Thymus (tissue), 11 donors: Measurements from ENCODE around the gene ANKZF1. TPM values are rescaled to one million over a fixed set of nuclear protein-coding genes. Genes with fewer than 3 reads are reported as not detected.
"Not testable (repeated sequence)": the region's sequence is repeated elsewhere in the genome, so short reads cannot be mapped to it uniquely, and the experiment has no call there.

Experiments used
- DNase-seq, 9 donors: peaks; one replicate each; pipeline ENCODE4 v3.0.0-alpha.2; 2013; ENCODE audit warnings: low spot score in 9 of 9, low read depth in 6 of 9, missing footprints in 1 of 9
- H3K27ac ChIP-seq, 2 donors: one replicate each; pipeline ENCODE4 v1.5.1; 2013; ENCODE audit warnings: control low read depth in 1 of 2, low read depth in 1 of 2, low read length in 1 of 2, mild to moderate bottlenecking in 1 of 2, moderate library complexity in 1 of 2
- H3K27me3 ChIP-seq, 2 donors: one replicate each; pipeline ENCODE4 v1.5.1; 2013; ENCODE audit warnings: low read length in 1 of 2; ENCODE audit not compliant: control insufficient read depth in 2 of 2, insufficient read depth in 1 of 2
- H3K36me3 ChIP-seq, 2 donors: one replicate each; pipeline ENCODE4 v1.5.1; 2013; ENCODE audit warnings: low read length in 1 of 2, mild to moderate bottlenecking in 1 of 2, moderate library complexity in 1 of 2; ENCODE audit not compliant: control insufficient read depth in 2 of 2, insufficient read depth in 2 of 2
- H3K4me1 ChIP-seq, 2 donors: one replicate each; pipeline ENCODE4 v1.5.1; 2013; ENCODE audit warnings: low read length in 2 of 2; ENCODE audit not compliant: control insufficient read depth in 2 of 2, insufficient read depth in 2 of 2
- H3K4me3 ChIP-seq, 2 donors: one replicate each; pipeline ENCODE4 v1.5.1; 2013; ENCODE audit warnings: low read length in 2 of 2, control low read depth in 1 of 2, mild to moderate bottlenecking in 1 of 2
- H3K9me3 ChIP-seq, 2 donors: one replicate each; pipeline ENCODE4 v1.5.1; 2013; ENCODE audit warnings: low read length in 1 of 2, mild to moderate bottlenecking in 1 of 2; ENCODE audit not compliant: control insufficient read depth in 2 of 2, insufficient read depth in 1 of 2
- WGBS: extraction: QIAGEN DNeasy Blood & Tissue Kit; methylation state at CpG from one replicate; pipeline ENCODE4 v1.1.7; 2013; 5-methylcytosine and 5-hydroxymethylcytosine counted together
- polyA plus RNA-seq: library from polyadenylated mRNA; stranded (reverse); fragments of 200-250 nt; gene quantifications from one replicate; pipeline ENCODE4 v1.2.3, GENCODE V29; 2013
- total RNA-seq: library from RNA; stranded (reverse); fragments of 120-200 nt; gene quantifications from one replicate; pipeline ENCODE4 v1.2.4, GENCODE V29; 2013
- donor health status: healthy.

Gene ANKZF1
- total and polyA plus RNA-seq, 2 donors = 44.4 to 91.6 TPM

DNA sequence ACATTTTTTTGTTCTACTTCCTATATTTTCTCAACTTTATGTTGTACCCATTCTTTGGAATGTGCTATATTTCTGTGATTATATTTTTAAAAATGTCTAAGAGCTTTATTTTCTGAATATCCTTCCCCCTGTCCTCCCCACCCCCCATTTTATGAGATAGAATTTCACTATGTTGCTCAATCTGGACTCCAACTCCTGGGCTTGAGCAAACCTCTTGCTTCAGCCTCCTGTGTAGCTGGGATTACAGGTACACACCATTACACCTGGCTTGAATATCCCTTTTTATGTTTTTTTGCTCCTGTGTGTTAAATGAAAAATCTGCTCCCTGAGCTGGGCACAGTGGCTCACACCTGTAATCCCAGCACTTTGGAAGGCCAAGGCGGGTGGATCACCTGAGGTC lies 32.2 kb upstream of the ANKZF1 start:
- no peaks in the 10 kb centered on the region for H3K9me3 ChIP-seq
- H3K4me1 ChIP-seq = no peaks in the 10 kb centered on the region
- no peaks in the 10 kb centered on the region for H3K36me3 ChIP-seq
- no peaks in the 10 kb centered on the region for H3K27me3 ChIP-seq
- no peak overlapping the region for H3K4me3 ChIP-seq
- H3K27ac ChIP-seq = no peak overlapping the region
- no peak for DNase-seq
- 97% methylated on average over 1 of the region's 1 CpG for WGBS

DNA sequence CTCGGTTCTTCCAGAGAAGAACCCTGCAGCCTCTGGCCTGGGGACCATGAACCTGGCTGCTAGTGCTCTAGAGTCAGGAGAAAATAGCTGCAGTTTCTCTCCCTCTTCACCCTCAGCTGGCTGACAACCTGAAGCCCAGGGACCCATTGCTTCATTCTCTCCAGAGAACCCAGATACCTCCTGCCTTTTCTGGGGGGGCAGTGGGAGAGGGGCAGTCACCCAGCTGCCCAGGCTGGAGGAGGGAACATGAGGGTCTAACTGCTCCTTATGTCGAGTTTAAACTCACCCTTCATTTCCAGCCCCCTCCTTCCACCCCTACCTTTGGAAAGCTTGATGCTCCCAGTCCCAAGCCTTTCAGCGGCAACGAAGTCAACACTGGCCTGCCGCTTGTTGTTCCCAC lies 30.6 kb upstream of the ANKZF1 start:
- no peaks in the 10 kb centered on the region for H3K4me1 ChIP-seq
- no peaks in the 10 kb centered on the region for H3K36me3 ChIP-seq
- H3K4me3 ChIP-seq = no peak overlapping the region
- no peak for DNase-seq
- no peaks in the 10 kb centered on the region for H3K9me3 ChIP-seq
- 92% methylated on average over 5 of the region's 5 CpGs for WGBS
- H3K27me3 ChIP-seq = no peaks in the 10 kb centered on the region
- no peak overlapping the region for H3K27ac ChIP-seq

DNA sequence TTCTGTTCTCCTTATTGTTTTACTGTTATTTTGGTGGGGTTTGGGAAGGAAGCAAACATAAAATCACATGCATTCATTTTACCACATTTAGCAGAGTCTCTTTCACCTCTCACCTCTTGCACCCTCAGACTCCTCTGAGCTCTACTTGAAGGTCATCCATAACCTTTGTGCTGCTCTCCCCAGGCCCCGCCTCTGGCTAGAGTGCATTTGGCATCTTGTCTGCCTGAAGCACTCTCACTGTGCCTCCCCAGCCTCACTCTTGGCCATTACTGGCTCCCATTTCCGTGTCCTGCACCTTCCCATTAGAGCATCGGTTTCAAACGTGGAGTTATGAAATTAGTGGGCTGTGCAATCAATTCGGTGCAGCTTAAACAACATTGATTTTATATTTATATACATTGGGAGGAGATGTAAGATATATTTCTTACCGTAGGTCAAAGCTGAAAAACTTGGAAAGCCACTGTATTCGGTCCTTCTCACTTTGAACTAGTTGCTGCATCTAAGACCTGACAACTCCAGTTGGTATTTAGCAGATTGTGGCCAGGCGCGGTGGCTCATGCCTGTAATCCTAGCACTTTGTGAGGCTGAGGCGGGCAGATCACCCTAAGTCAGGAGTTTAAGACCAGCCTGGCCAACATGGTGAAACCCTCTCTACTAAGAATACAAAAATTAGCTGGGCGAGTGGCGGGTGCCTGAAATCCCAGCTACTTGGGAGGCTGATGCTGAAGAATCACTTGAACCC lies 30.0 kb upstream of the ANKZF1 start:
- H3K4me1 ChIP-seq = no peaks in the 10 kb centered on the region
- no peak overlapping the region for H3K27ac ChIP-seq
- no peak for DNase-seq
- H3K9me3 ChIP-seq = peaks cover 0 to 3% of the 10 kb centered on the region in 2 donors
- WGBS = 97% methylated on average over 12 of the region's 12 CpGs
- H3K27me3 ChIP-seq = no peaks in the 10 kb centered on the region
- no peaks in the 10 kb centered on the region for H3K36me3 ChIP-seq
- H3K4me3 ChIP-seq = no peak overlapping the region

DNA sequence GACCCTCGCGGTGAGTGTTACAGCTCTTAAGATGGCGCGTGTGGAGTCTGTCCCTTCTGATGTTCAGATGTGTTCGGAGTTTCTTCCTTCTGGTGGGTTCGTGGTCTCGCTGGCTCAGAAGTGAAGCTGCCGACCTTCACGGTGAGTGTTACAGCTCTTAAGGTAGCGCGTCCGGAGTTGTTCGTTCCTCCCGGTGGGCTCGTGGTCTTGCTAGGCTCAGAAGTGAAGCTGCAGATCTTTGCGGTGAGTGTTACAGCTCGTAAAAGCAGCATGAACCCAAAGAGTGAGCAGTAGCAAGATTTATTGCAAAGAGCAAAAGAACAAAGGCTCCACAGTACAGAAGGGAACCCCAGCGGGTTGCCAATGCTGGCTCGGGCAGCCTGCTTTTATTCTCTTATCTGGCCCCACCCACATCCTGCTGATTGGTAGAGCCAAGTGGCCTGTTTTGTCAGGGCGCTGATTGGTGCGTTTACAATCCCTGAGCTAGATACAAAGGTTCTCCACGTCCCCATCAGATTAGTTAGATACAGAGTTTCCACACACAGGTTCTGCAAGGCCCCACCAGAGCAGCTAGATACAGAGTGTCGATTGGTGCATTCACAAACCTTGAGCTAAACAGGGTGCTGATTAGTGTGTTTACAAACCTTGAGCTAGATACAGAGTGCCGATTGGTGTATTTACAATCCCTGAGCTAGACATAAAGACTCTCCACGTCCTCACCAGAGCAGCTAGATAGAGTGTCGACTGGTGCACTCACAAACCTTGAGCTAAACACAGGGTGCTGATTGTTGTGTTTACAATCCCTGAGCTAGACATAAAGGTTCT lies 28.9 kb upstream of the ANKZF1 start:
- not testable (repeated sequence) for H3K36me3 ChIP-seq, H3K9me3 ChIP-seq, H3K4me1 ChIP-seq, H3K4me3 ChIP-seq, H3K27me3 ChIP-seq
- 61% methylated on average over 25 of the region's 26 CpGs for whole genome bisulfite sequencing
- H3K27ac ChIP-seq = peak overlapping the region; percentile 20 to 26
- peak in 2 of 9 donors; percentile 18 to 35 for DNase-seq

DNA sequence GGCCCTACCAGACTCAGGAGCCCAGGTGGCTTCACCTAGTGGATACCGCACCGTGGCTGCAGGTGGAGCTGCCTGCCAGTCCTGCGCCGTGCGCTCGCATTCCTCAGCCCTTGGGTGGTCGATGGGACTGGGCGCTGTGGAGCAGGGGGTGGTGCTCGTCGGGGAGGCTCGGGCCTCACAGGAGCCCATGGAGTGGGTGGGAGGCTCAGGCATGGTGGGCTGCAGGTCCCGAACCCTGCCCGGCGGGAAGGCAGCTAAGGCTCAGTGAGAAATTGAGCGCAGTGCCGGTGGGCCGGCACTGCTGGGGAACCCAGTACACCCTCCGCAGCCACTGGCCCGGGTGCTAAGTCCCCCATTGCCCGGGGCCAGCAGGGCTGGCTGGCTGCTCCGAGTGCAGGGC lies 28.3 kb upstream of the ANKZF1 start:
- not testable (repeated sequence) for H3K9me3 ChIP-seq, H3K4me3 ChIP-seq, DNase-seq, H3K4me1 ChIP-seq, H3K27me3 ChIP-seq, H3K27ac ChIP-seq, H3K36me3 ChIP-seq
- WGBS = 91% methylated on average over 20 of the region's 21 CpGs

DNA sequence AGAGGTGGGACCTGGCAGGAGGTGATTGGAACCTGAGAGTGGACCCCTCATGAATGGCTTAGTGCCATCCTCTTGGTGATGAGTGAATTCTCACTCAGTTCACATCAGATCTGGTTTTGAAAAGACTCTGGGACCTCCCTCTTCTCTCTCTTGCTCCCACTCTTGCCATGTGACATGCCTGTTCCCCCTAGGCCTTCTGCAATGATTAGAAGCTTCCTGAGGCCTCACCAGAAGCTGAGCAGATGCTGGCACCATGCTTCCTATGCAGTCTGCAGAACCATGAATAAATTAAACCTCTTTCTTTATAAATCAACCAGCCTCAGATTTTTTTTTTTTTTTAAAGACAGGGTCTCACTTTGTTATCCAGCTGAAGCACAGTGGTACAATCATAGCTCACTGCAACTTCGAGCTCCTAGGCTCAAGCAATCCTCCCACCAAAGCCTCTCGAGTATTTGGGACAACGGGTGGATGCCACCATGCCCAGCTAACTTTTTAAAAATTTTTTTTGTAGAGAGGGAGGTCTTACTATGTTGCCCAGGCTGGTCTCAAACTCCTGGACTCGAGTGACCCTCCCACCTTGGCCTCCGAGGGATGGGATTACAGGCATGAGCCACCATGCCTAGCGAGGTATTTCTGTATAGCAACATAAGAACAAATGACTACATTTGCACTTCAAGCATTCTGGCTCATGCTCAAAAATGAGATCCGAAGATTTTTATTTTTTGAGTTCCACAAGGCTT lies 25.0 kb upstream of the ANKZF1 start:
- Histone ChIP-seq H3K4me1 (peaks cover 6 to 31% of the 10 kb centered on the region in 2 donors), H3K27ac (no peak overlapping the region), H3K36me3 (peaks cover 17 to 21% of the 10 kb centered on the region in 2 donors), H3K27me3 (no peaks in the 10 kb centered on the region), H3K4me3 (no peak overlapping the region), H3K9me3 (peaks cover 0 to 3% of the 10 kb centered on the region in 2 donors)
- DNase-seq = no peak
- 96% methylated on average over 7 of the region's 7 CpGs for WGBS

DNA sequence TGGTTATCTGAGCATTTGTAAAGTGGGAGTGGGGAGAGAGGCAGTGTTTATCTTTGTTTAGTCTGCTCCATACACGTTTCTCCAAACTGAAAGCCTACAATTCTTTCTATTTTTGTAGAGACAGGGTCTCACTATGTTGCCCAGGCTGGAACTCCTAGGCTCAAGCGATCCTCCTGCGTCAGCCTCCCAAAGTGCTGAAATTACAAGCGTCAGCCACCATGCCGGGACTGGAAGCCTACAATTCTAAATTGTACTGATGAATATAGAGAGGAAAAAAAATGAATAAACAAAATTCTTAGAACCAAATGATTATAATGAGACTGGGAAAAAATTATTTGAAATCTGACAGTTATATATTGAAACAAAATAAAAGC lies 24.5 kb upstream of the ANKZF1 start:
- Histone ChIP-seq H3K9me3 (peaks cover 0 to 3% of the 10 kb centered on the region in 2 donors), H3K27me3 (no peaks in the 10 kb centered on the region), H3K4me1 (peaks cover 6 to 36% of the 10 kb centered on the region in 2 donors), H3K36me3 (peaks cover 22 to 27% of the 10 kb centered on the region in 2 donors), H3K4me3 (no peak overlapping the region), H3K27ac (no peak overlapping the region)
- no peak for DNase-seq
- WGBS = 96% methylated on average over 5 of the region's 5 CpGs

DNA sequence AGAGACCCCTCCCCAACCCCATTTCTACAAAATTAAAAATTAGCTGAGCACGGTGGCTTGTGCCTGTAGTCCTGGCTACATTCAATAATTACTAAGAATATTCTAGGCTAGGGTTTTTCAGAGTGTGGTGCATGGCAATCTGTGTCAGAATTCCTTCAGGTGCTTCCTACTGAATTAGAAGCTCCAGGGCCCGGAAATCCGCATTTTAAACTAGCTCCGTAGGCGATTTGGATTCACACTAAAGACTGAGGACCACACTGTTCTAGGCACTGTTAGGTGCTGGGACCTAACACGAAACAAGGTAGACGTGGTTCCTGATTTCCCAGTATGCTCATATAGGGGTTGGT lies 23.7 kb upstream of the ANKZF1 start:
- 26% methylated on average over 7 of the region's 7 CpGs for WGBS
- peak overlapping the region; percentile 72 to 76 for H3K4me3 ChIP-seq
- peaks cover 28 to 31% of the 10 kb centered on the region in 2 donors for H3K36me3 ChIP-seq
- DNase-seq = no peak
- H3K4me1 ChIP-seq = peaks cover 6 to 44% of the 10 kb centered on the region in 2 donors
- H3K27me3 ChIP-seq = no peaks in the 10 kb centered on the region
- peaks cover 0 to 3% of the 10 kb centered on the region in 2 donors for H3K9me3 ChIP-seq
- peak overlapping the region; percentile 92 to 97 for H3K27ac ChIP-seq
